IMR-90 (cell line): ENCODE results near the gene SF3A1. TPM values are rescaled to one million over a fixed set of nuclear protein-coding genes. Genes with fewer than 3 reads are reported as not detected.
A peak's percentile ranks its signal among the peaks of the same experiment; 100 is the strongest.

Source experiments
- CHD1 ChIP-seq: IDR thresholded peaks from 2 replicates; pipeline ENCODE4 v1.6.1; 2012; ENCODE audit warnings: low read depth, low read length, improper control_type of control experiment
- ELK1 ChIP-seq: fragments of 150-350 bp; IDR thresholded peaks from 2 replicates; pipeline ENCODE4 v1.6.1; 2016; ENCODE audit warnings: low read depth, mild to moderate bottlenecking, low read length, moderate library complexity, borderline replicate concordance
- USF2 ChIP-seq: fragments of 150-350 bp; IDR thresholded peaks from 2 replicates; pipeline ENCODE4 v1.6.1; 2017; ENCODE audit warnings: mild to moderate bottlenecking, antibody characterized with exemption, low read length, low read depth
- polyA plus RNA-seq, 3 experiments: library from polyadenylated mRNA; depleted of rRNA; stranded (reverse); fragments of >200 nt; gene quantifications; 2 replicates each; pipeline ENCODE4 v1.2.3, GENCODE V29; 2012; ENCODE audit warnings: low replicate concordance in 1 of 3
- total RNA-seq: library from RNA; depleted of rRNA; stranded (reverse); fragments of >200 nt; gene quantifications from 2 replicates; pipeline ENCODE4 v1.2.3, GENCODE V29; 2012

Gene SF3A1
- total and polyA plus RNA-seq, 2 of the 4 experiments (the other 2 are of a cell fraction), result 36.9 to 67.2 TPM

GRCh38 chr22:30325065-30325720 is 31.5 kb downstream of the SF3A1 start (continued):
- TF ChIP-seq ELK1 (no peak), USF2 (peak; percentile 34), CHD1 (no peak)
